ENCODE results near the gene MRO. TPM values are rescaled to one million over a fixed set of nuclear protein-coding genes. Genes with fewer than 3 reads are reported as not detected.

The MRO gene
- total RNA-seq, 1 experiment from 2014 or later, result not detected

Other genes with a start within 250 kb of the MRO start
- 38.2 TPM for gene ME2, start 59.1 kb upstream of the MRO start, total RNA-seq (2021; ENCODE audit: unreplicated experiment)
- 4.6 TPM for gene ELAC1, start 148.0 kb upstream of the MRO start, total RNA-seq (2021; ENCODE audit: unreplicated experiment)
- gene SMAD4, start 210.2 kb upstream of the MRO start, total RNA-seq (2021; ENCODE audit: unreplicated experiment), result 61.3 TPM